GM12801 (cell line): ENCODE data around the gene RBMS3.

Source experiments
- CTCF ChIP-seq: IDR thresholded peaks from one replicate; pipeline ENCODE4 v1.5.1; 2011; ENCODE audit warnings: control low read depth; ENCODE audit not compliant: insufficient read length; ENCODE audit errors: extremely low read depth

The RBMS3 gene

GRCh38 chr3:29285471-29286071 lies 4.7 kb downstream of the RBMS3 start:
- TF ChIP-seq CTCF, result no peak

- TF ChIP-seq CTCF, result no peak
Observed at GRCh38 chr3:29286478-29287240, 5.8 kb downstream of the RBMS3 start.

GRCh38 chr3:29290596-29290995 lies 9.7 kb downstream of the RBMS3 start:
- TF ChIP-seq CTCF, result no peak

GRCh38 chr3:29291260-29291981 lies 10.6 kb downstream of the RBMS3 start:
- TF ChIP-seq CTCF, result no peak

GRCh38 chr3:29291982-29292363 lies 11.1 kb downstream of the RBMS3 start:
- no peak for TF ChIP-seq CTCF

- TF ChIP-seq CTCF, result no peak
Observed at GRCh38 chr3:29293421-29293820, 12.6 kb downstream of the RBMS3 start.

- TF ChIP-seq CTCF, result no peak
Observed at GRCh38 chr3:29297998-29298397, 17.1 kb downstream of the RBMS3 start.
